Placental epithelial cell (primary cell): Measurements from ENCODE around the gene HCFC1R1. TPM values are rescaled to one million over a fixed set of nuclear protein-coding genes. Genes with fewer than 3 reads are reported as not detected.

ENCODE experiments used
- small RNA-seq: library from RNA; depleted of rRNA; stranded (forward); fragments of <200 nt; gene quantifications from one replicate; pipeline ENCODE3, GENCODE V24; 2012
- total RNA-seq: library from RNA; depleted of rRNA; stranded (reverse); fragments of >200 nt; gene quantifications from 2 replicates; pipeline ENCODE4 v1.2.3, GENCODE V29; 2012

HCFC1R1 gene
- 11.7 and 82.1 TPM in 2 replicates for total RNA-seq

GRCh38 chr16:3023669-3024478 lies at the start of gene HCFC1R1, which contains the start of gene THOC6:
Gene HCFC1R1 (minus strand): TSS chr16:3023942. CDS start chr16:3023941, 1 bp downstream.
Gene THOC6 (plus strand): TSS chr16:3024035. CDS start chr16:3024327, 292 bp downstream.

DNA sequence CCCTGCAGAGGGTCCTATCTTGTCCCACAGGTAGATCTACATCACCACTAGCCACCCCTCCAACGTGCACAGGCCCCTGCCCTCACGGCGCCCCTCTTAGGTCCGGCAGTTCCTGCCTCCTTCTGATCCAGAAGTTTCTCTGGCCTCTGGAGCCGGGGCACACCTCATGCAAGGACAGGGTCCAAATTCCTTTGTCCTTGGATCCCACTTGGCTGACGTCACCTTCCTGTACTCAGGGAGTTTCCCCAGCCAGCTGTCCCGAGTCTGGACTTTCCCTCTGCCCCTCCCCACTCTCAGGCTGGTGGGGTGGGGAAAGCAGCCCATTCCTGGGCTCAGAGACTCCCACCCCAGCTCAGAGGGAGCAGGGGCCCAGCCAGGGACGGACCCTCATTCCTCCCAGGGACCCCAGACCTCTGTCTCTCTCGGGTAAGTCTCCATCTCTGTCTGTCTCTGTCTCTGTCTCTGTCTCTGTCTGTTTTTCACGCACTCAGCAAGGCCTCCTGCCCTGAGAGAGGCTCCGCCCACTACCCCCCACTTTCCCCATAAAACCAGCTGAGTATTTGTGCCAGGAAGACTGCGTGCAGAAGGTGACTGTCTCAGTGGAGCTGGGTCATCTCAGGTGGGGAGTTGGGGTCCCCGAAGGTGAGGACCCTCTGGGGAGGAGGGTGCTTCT lies 41.5 kb upstream of the HCFC1R1 start, which contains the start of gene IL32:
TSS of gene IL32 (plus strand) at position 572 of the 673 bp plus-strand sequence. CDS start 172 bp downstream, outside the sequence.

GRCh38 chr16:3045758-3046640 lies 22.3 kb upstream of the HCFC1R1 start, which contains the start of gene MMP25:
Gene MMP25 (plus strand): TSS chr16:3046561. CDS start chr16:3046918, 357 bp downstream.

DNA sequence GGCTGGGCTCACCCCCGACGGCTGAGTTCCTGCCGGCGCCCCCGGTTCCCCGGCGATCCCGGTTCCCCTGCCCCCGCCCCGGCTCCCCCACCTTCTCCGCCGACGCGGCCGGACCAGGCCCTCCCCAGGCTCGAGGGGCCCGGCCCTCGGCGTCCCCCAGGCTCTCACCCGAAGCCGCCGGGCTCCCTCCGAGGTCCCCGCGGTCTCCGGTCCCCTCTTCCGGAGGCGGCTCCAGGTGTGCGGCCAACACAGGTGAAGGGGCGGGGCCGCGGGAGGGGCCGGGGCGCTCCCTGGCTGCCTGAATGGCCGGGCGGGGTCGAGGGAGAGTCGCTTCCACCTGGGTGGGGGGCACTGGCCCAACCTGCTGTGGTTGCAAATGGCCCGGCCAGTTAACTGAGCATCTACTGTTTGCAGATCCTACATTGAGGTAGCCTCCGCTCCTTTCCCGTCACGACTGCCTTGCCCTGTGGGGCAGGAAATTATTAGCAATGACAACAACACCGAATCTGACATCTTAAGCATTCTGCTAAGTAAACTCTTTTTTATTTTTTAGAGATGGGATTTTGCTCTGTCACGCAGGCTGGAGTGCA lies 13.1 kb upstream of the HCFC1R1 start, which contains the start of gene BICDL2:
TSS of gene BICDL2 (minus strand) at position 219 of the 590 bp plus-strand sequence. CDS start 1,448 bp downstream, outside the sequence.

DNA sequence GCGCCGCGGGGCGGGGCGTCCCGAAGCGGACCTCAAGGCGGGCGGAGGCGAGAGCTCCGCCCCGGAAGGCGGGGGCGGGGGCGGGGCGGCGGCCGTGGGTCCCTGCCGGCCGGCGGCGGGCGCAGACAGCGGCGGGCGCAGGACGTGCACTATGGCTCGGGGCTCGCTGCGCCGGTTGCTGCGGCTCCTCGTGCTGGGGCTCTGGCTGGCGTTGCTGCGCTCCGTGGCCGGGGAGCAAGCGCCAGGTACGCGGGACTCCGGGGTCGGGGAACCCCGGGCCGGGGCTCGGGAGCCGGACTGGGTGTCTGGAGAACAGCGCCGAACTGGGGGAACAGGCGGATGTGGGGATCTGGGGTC lies 3.5 kb downstream of the HCFC1R1 start, which contains the start of gene TNFRSF12A:
TSS of gene TNFRSF12A (plus strand) at position 122 of the 357 bp plus-strand sequence. CDS start at position 152, 30 bp downstream.

DNA sequence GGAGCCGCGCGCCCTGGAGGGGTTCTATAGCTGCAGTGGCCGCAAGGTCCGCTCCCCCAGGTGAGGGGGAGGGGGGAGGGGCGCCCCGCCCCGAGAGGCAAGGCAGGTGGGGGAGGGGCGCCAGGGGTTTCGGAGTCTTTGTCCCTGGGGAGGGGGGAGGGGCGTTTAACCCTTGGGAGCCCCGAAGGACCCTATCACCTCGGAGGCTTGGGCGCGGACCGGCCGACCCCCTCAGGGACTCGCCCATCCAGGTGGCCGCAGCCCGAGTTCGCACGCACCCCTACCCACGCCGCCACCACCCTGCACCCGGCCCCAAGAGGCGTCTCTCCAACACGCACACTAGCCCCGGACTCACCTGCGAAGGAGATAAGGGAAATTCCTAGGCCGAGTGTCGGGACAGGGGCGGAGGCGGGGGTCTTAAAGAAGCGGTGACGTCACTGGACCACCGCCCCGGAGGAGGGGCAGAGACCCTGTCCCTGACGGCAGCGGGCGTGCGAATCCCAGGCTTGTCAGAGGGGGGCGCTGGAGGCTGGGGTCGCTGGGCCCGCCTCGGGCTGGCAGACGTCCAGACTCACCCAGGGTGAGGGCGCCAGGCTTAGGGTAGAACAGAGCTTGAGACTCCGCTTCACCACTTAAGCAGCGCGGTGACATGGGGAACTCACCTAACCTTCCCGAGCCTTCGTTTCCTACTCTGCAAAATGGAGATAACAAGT lies 5.8 kb downstream of the HCFC1R1 start, which contains the start of gene CLDN6:
TSS of gene CLDN6 (minus strand) at position 390 of the 713 bp plus-strand sequence. CDS start 2,162 bp downstream, outside the sequence.

GRCh38 chr16:3012828-3013420 lies 10.8 kb downstream of the HCFC1R1 start, which contains the start of gene CLDN9:
Gene CLDN9 (plus strand): TSS chr16:3012923. CDS start chr16:3013363, 440 bp downstream.

DNA sequence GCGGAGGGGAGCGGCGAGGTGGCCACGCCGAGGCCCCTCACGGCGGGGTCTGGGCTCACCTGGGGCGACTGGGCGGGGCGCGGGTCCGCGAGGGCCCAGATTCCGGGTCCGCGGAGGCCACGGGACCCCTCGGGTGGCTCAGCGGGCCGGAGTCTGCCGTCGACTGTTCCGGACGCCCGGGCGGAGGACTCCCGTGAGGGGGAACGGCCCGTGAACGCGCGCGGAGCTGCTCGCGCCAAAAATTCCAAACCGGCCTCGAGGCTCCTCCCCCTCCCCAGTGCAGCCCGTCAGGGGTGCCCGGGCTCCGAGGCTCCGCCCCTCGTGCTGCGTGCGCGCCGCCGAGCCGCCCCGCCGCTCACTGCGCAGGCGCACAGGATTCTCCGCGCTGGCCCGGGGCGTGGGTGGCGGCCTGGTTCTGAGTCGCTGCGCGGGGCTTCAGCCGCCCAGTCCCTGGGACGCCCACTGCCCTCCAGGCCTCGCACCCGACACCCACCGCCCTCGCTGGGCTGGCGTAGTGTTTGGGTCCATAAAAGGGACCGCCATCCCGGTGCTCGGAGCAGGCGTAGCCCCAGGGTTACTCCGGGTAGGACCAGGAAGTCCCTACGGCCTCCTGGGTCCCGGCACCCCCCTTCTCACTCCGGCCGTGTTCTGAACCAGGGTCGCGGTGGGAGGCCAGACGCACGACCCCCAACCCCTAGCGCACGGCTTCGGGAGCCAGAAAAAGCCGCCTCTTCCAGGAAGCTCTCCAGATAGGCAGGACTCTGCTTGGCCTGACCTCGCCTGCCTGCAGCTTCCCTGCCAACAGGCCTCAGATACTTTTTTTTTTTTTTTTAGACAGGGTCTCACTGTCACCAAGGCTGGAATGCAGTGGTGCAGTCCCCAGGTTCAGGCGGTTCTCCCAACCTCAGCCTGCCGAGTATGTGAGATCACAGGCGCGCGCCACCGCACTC lies 43.2 kb downstream of the HCFC1R1 start, which contains the start of gene PKMYT1:
TSS of gene PKMYT1 (minus strand) at position 220 of the 950 bp plus-strand sequence. CDS start 789 bp downstream, outside the sequence.

Small RNA genes within 50 kb of the gene (small RNA-seq; reads per million reads assigned to genes)
- gene LINC00514: not detected

Other genes starting within 250 kb of the HCFC1R1 start
- gene ELOB, start 246.7 kb downstream of the HCFC1R1 start, total RNA-seq: 216 and 341 TPM in 2 replicates
- gene PRSS33, start 236.4 kb downstream of the HCFC1R1 start, total RNA-seq: not detected in 2 replicates
- gene PRSS41, start 225.5 kb downstream of the HCFC1R1 start, total RNA-seq: not detected in 2 replicates
- gene PRSS21, start 206.7 kb downstream of the HCFC1R1 start, total RNA-seq: not detected in 2 replicates
- gene ZG16B, start 193.6 kb downstream of the HCFC1R1 start, total RNA-seq: not detected in 2 replicates
- gene PRSS22, start 165.8 kb downstream of the HCFC1R1 start, total RNA-seq: 3.9 and 4.7 TPM in 2 replicates
- gene FLYWCH2, start 140.7 kb downstream of the HCFC1R1 start, total RNA-seq: 42.8 and 48.8 TPM in 2 replicates
- gene FLYWCH1, start 112.0 kb downstream of the HCFC1R1 start, total RNA-seq: 18.1 and 19.8 TPM in 2 replicates
- 0.43 and 1.2 TPM in 2 replicates for gene KREMEN2, start 59.7 kb downstream of the HCFC1R1 start, total RNA-seq
- gene PAQR4, start 54.6 kb downstream of the HCFC1R1 start, total RNA-seq: 5.4 and 6.3 TPM in 2 replicates
- gene PKMYT1, start 43.5 kb downstream of the HCFC1R1 start, total RNA-seq: 6.2 and 10.2 TPM in 2 replicates
- 4.3 and 6.5 TPM in 2 replicates for gene CLDN9, start 11.0 kb downstream of the HCFC1R1 start, total RNA-seq
- 0.39 and 5.6 TPM in 2 replicates for gene CLDN6, start 5.8 kb downstream of the HCFC1R1 start, total RNA-seq
- gene TNFRSF12A, start 3.6 kb downstream of the HCFC1R1 start, total RNA-seq: 146 and 484 TPM in 2 replicates
- gene THOC6, start 93 bp upstream of the HCFC1R1 start, total RNA-seq: 33.5 and 58.1 TPM in 2 replicates
- not detected in 2 replicates for gene BICDL2, start 13.0 kb upstream of the HCFC1R1 start, total RNA-seq
- under 0.01 and 0.11 TPM in 2 replicates for gene MMP25, start 22.6 kb upstream of the HCFC1R1 start, total RNA-seq
- 0.79 and 7.4 TPM in 2 replicates for gene IL32, start 41.7 kb upstream of the HCFC1R1 start, total RNA-seq
- not detected in 2 replicates for gene ZSCAN10, start 75.4 kb upstream of the HCFC1R1 start, total RNA-seq
- gene ZNF205, start 88.6 kb upstream of the HCFC1R1 start, total RNA-seq: 13.7 and 19.2 TPM in 2 replicates
- 11.4 and 13.2 TPM in 2 replicates for gene ZNF213, start 111.1 kb upstream of the HCFC1R1 start, total RNA-seq
- not detected in 2 replicates for gene OR1F1, start 164.3 kb upstream of the HCFC1R1 start, total RNA-seq
- gene ZNF200, start 211.2 kb upstream of the HCFC1R1 start, total RNA-seq: 8.6 and 10.6 TPM in 2 replicates
- 0.22 TPM in 1 of 2 replicates, not detected in the other for gene MEFV, start 232.7 kb upstream of the HCFC1R1 start, total RNA-seq